ENCODE measurements around the gene TTYH3.

TTYH3 gene

DNA sequence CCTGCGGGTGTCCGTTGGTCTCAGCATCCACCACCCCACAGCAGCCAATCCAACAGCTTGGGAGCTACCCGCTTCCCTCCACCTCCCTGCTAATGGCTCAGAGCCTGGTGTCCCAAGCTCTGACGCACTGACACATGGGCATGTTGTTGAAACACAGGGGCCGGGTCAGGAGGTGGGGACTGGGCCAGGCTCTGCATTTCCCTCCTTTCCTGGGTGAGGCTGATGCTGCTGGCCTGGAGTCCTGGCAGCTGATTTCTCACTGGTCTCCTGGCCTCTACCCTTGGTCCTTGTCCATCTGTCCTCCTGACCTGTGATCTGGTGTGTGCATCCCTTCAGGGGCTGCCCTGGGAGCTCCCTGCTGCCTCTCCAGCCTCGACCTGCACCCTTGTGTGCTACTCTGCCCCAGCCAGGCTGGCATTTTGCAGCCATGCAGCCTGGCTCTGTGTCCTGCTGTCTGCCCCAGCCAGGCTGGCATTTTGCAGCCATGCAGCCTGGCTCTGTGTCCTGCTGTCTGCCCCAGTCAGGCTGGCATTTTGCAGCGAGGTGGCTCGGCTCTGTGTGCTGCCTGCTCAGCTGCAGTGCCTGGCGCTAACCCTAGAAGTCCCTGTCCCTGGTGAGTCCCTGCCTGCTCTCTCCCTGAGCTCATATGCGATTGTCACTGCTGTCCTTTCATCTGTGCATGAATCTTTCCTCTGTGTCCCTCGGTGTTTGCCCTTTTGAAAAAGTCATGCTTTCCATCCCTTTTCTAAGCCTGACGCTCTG lies 70.2 kb downstream of the TTYH3 start:
- no peaks in the 10 kb centered on the region for H3K9me3 Mint-ChIP-seq
- no peaks in the 10 kb centered on the region for H3K36me3 Mint-ChIP-seq (ENCODE audit: low read depth)
- no peak overlapping the region for H3K27ac Mint-ChIP-seq
- peaks cover 28% of the 10 kb centered on the region for H3K27me3 Mint-ChIP-seq (ENCODE audit: low read depth)
- H3K4me1 Mint-ChIP-seq, result peaks cover 10% of the 10 kb centered on the region
- no peak overlapping the region for H3K4me3 Mint-ChIP-seq
- TF ChIP-seq, protein P1, sequence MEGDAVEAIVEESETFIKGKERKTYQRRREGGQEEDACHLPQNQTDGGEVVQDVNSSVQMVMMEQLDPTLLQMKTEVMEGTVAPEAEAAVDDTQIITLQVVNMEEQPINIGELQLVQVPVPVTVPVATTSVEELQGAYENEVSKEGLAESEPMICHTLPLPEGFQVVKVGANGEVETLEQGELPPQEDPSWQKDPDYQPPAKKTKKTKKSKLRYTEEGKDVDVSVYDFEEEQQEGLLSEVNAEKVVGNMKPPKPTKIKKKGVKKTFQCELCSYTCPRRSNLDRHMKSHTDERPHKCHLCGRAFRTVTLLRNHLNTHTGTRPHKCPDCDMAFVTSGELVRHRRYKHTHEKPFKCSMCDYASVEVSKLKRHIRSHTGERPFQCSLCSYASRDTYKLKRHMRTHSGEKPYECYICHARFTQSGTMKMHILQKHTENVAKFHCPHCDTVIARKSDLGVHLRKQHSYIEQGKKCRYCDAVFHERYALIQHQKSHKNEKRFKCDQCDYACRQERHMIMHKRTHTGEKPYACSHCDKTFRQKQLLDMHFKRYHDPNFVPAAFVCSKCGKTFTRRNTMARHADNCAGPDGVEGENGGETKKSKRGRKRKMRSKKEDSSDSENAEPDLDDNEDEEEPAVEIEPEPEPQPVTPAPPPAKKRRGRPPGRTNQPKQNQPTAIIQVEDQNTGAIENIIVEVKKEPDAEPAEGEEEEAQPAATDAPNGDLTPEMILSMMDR (IDR thresholded peaks at IDR 0.05; ENCODE audit: unreplicated experiment in 3 of 3), result no peak

DNA sequence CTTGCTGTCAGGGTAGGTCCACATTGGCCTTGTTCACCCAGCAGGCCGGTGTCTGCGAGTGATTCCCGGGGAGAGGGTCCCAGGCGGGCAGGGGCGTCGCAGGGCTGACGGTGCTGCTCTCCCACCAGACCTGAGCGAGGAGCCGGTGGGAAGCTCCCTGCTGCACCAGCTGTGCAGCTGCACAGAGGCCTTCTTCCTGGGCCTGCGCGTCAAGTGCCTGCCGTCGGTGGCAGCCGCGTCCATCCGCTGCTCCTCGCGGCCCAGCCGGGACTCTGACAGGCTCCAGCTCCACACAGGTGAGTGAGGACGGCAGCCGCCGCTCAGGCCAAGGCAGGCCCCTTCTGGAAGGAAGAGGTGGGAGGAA lies 70.8 kb downstream of the TTYH3 start:
- Mint-ChIP-seq H3K27ac (no peak overlapping the region), H3K27me3 (ENCODE audit: low read depth) (peaks cover 33% of the 10 kb centered on the region), H3K4me3 (no peak overlapping the region), H3K9me3 (no peaks in the 10 kb centered on the region), H3K36me3 (ENCODE audit: low read depth) (no peaks in the 10 kb centered on the region), H3K4me1 (peaks cover 10% of the 10 kb centered on the region)
- TF ChIP-seq, protein P1 (IDR thresholded peaks at IDR 0.05; ENCODE audit: unreplicated experiment in 3 of 3), result no peak

DNA sequence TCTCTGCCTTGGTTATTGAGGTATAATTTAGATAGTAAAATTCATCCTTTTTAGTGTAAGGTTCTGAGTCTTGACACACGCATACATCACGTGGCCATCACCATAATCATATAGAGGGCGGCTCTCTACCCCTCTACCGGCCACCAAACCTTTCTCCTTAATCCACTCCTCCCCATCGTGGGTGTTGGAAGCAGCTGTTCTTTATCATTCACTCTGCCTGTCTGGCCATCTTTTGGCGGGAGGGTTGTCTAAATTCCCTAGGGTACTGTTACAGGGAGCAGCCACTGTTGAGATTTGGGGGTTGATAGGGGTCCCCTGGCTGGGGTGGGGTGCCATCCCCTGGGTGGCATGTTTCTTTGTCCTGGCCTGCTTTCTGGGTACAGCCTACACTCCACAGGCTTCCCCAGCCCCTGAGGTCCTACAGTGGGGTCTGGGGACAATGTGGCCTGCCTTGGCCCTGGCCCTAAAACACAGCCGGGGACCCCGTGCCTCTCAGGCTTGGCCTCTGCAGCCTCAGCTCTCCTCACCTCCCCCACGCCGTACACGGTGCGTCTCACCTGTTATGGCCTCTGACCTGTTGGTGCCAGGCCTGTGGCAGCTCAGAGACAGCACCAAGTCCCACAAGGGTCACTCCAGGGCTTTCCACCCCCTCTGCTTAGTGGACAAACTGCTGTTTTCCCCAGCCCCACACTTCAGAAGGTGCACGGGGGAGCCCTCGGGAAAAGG lies 73.7 kb downstream of the TTYH3 start:
- H3K36me3 Mint-ChIP-seq (ENCODE audit: low read depth), result no peaks in the 10 kb centered on the region
- TF ChIP-seq, protein P1 (IDR thresholded peaks at IDR 0.05; ENCODE audit: unreplicated experiment in 3 of 3), result no peak
- H3K9me3 Mint-ChIP-seq, result no peaks in the 10 kb centered on the region
- H3K4me1 Mint-ChIP-seq, result peaks cover 10% of the 10 kb centered on the region
- H3K27ac Mint-ChIP-seq, result no peak overlapping the region
- H3K4me3 Mint-ChIP-seq, result no peak overlapping the region
- peaks cover 22% of the 10 kb centered on the region for H3K27me3 Mint-ChIP-seq (ENCODE audit: low read depth)

DNA sequence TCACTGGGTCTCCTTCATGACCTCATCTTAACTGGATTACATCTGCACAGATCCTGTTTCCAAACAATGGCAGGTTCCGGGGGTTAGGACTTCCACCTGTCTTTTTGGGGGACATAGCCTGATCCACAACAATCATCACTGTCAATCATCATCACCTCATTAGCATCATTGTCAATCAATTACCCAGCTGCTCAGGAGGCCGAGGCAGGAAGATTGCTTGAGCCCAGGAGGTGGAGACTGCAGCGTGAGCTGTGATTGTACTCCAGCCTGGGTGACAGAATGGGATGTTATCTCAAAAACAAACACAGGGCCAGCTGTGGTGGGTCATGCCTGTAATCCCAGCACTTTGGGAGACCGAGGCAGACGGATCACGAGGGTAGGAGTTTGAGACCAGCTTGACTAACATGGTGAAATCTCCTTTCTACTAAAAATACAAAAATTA lies 74.9 kb downstream of the TTYH3 start:
- Mint-ChIP-seq H3K9me3 (no peaks in the 10 kb centered on the region), H3K27ac (peak overlapping the region in 1 of 3 experiments; percentile 34)

DNA sequence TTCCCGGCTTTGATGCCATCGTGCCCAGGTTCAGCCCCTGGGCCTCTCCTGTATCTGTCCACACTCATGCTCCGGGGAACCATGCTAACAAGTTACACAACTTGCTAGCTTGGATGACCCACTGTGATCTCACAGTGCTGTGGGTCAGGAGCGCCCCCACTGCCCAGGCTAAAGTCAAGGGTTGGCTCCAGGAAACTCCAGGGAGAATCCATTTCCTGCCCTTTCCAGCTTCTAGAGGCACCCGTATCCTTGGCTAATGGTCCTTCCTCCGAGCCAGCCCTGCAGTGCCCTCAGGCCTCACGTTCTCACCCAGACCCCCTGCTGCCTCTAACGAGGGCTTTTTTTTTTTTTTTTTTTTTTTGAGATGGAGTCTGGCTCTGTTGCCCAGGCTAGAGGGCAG lies 75.7 kb downstream of the TTYH3 start:
- no peaks in the 10 kb centered on the region for H3K9me3 Mint-ChIP-seq
- H3K36me3 Mint-ChIP-seq (ENCODE audit: low read depth), result no peaks in the 10 kb centered on the region
- H3K27me3 Mint-ChIP-seq (ENCODE audit: low read depth), result peaks cover 18% of the 10 kb centered on the region
- TF ChIP-seq, protein P1 (IDR thresholded peaks at IDR 0.05; ENCODE audit: unreplicated experiment in 3 of 3), result no peak
- peaks cover 10% of the 10 kb centered on the region for H3K4me1 Mint-ChIP-seq
- no peak overlapping the region for H3K27ac Mint-ChIP-seq
- no peak overlapping the region for H3K4me3 Mint-ChIP-seq

More for the DNA sequence above, 74.9 kb downstream of the TTYH3 start:
- TF ChIP-seq, protein P1 (IDR thresholded peaks at IDR 0.05; ENCODE audit: unreplicated experiment in 3 of 3), result no peak
- Mint-ChIP-seq H3K36me3 (ENCODE audit: low read depth) (no peaks in the 10 kb centered on the region), H3K27me3 (ENCODE audit: low read depth) (peaks cover 18% of the 10 kb centered on the region), H3K4me1 (peaks cover 10% of the 10 kb centered on the region), H3K4me3 (no peak overlapping the region)
